ENCODE measurements around the gene PLXNB2.

Gene PLXNB2

DNA sequence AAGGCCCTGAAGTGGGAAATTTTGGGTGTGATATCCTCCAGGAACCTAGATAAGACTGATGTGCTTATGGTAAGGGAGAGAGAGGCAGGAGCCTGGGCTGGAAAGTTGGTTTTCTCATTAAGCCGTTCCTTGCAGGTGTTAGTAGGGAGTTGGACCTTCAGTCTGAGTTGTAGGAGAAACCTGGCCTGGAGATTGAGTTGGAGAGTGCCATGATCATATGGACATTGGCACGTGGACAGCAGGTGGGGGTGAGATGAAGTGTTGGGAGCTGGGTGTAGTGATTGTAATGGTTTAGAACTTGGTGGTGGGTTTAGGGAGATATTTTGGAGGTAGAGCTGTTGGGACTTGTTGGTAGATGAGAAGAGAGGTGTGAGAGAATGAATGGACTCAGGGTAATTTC is 40.6 kb upstream of the PLXNB2 start:
- peaks cover 5% of the 10 kb centered on the region; the same call in 1 of the 2 replicates for H4K20me1 ChIP-seq (ENCODE audit: control insufficient read depth, insufficient read depth, low read depth, low read length)
- H3K4me3 ChIP-seq (ENCODE audit: low read length): no peak overlapping the region
- peaks cover 74% of the 10 kb centered on the region for H3K79me2 ChIP-seq (ENCODE audit: control insufficient read depth, low read length)
- H3K36me3 ChIP-seq (ENCODE audit: control insufficient read depth, low read length): peaks cover 27% of the 10 kb centered on the region
- no peaks in the 10 kb centered on the region for H3K9me3 ChIP-seq (ENCODE audit: control insufficient read depth, insufficient read depth, low read length)
- no peak overlapping the region for H3K4me2 ChIP-seq (ENCODE audit: low read length)
- H3K27me3 ChIP-seq (ENCODE audit: control insufficient read depth, low read length): no peaks in the 10 kb centered on the region
- no peaks in the 10 kb centered on the region for H3F3A ChIP-seq (ENCODE audit: control insufficient read depth, insufficient read depth)
- TF ChIP-seq, protein P1, sequence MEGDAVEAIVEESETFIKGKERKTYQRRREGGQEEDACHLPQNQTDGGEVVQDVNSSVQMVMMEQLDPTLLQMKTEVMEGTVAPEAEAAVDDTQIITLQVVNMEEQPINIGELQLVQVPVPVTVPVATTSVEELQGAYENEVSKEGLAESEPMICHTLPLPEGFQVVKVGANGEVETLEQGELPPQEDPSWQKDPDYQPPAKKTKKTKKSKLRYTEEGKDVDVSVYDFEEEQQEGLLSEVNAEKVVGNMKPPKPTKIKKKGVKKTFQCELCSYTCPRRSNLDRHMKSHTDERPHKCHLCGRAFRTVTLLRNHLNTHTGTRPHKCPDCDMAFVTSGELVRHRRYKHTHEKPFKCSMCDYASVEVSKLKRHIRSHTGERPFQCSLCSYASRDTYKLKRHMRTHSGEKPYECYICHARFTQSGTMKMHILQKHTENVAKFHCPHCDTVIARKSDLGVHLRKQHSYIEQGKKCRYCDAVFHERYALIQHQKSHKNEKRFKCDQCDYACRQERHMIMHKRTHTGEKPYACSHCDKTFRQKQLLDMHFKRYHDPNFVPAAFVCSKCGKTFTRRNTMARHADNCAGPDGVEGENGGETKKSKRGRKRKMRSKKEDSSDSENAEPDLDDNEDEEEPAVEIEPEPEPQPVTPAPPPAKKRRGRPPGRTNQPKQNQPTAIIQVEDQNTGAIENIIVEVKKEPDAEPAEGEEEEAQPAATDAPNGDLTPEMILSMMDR (IDR thresholded peaks at IDR 0.05; ENCODE audit: low read depth, low read length, poor library complexity, severe bottlenecking): no peak
- TF ChIP-seq EZH2phosphoT487 (IDR thresholded peaks at IDR 0.05; ENCODE audit: borderline replicate concordance, low read length): no peak
- no peaks in the 10 kb centered on the region for H3K4me1 ChIP-seq (ENCODE audit: control insufficient read depth, low read length)
- no peak overlapping the region for H3K27ac ChIP-seq (ENCODE audit: low read depth, low read length)
- H3K9me2 ChIP-seq (replicated peaks; ENCODE audit: control insufficient read depth, low read length): no peaks in the 10 kb centered on the region

DNA sequence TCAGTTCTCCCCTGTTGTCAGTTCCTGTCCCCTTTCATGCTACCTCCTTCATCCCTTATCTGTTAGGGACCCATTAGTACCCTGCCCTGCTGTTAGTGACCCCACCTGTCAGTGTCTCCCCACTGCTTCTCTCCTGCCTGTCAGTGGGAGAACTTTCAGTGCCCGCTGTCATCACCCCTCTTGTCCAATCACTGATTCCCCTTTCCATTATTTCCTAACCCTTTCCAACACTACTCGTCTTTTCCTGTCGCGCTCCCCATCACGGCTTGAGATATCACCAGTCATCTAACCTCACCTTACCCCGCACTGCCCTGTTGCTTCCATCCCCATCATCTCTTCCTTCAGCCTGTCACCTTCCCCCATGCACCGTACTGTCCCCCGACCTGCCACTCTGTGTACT is 39.7 kb upstream of the PLXNB2 start:
- H3K79me2 ChIP-seq (ENCODE audit: control insufficient read depth, low read length): peaks cover 71% of the 10 kb centered on the region
- no peak overlapping the region for H3K4me3 ChIP-seq (ENCODE audit: low read length)
- H4K20me1 ChIP-seq (ENCODE audit: control insufficient read depth, insufficient read depth, low read depth, low read length): peaks cover 5% of the 10 kb centered on the region; the same call in 1 of the 2 replicates
- no peaks in the 10 kb centered on the region for H3K9me3 ChIP-seq (ENCODE audit: control insufficient read depth, insufficient read depth, low read length)
- peaks cover 8% of the 10 kb centered on the region for H3K4me1 ChIP-seq (ENCODE audit: control insufficient read depth, low read length)
- H3K27me3 ChIP-seq (ENCODE audit: control insufficient read depth, low read length): no peaks in the 10 kb centered on the region
- H3K4me2 ChIP-seq (ENCODE audit: low read length): no peak overlapping the region; the same call in 1 of the 2 replicates
- peaks cover 7% of the 10 kb centered on the region for H3F3A ChIP-seq (ENCODE audit: control insufficient read depth, insufficient read depth)
- no peak overlapping the region for H3K27ac ChIP-seq (ENCODE audit: low read depth, low read length)
- peaks cover 21% of the 10 kb centered on the region for H3K36me3 ChIP-seq (ENCODE audit: control insufficient read depth, low read length)
- TF ChIP-seq EZH2phosphoT487 (IDR thresholded peaks at IDR 0.05; ENCODE audit: borderline replicate concordance, low read length): no peak
- TF ChIP-seq, protein P1 (IDR thresholded peaks at IDR 0.05; ENCODE audit: low read depth, low read length, poor library complexity, severe bottlenecking): no peak
- no peaks in the 10 kb centered on the region for H3K9me2 ChIP-seq (replicated peaks; ENCODE audit: control insufficient read depth, low read length)

DNA sequence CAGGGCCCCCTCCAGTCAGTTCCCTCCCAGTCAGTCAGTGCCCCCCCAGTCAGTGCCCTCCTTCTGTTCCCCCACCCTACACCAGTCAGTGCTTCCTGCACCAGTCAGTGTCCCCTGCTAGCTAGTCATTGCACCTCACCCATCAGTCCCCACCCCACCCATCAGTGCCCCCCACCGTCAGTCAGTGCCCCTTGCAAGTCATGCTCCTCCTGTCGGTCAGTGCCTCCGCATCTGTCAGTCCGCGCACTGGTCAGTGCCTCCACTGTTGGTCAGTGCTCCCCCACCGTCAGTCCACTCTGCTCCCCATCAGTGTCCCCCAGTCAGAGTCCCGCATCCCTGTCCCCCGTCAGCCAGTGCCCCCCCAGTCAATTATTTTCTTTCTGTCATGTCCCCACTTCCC is 39.0 kb upstream of the PLXNB2 start:
- peaks cover 5% of the 10 kb centered on the region; the same call in 1 of the 2 replicates for H4K20me1 ChIP-seq (ENCODE audit: control insufficient read depth, insufficient read depth, low read depth, low read length)
- H3K79me2 ChIP-seq (ENCODE audit: control insufficient read depth, low read length): peaks cover 67% of the 10 kb centered on the region
- H3K4me1 ChIP-seq (ENCODE audit: control insufficient read depth, low read length): peaks cover 15% of the 10 kb centered on the region
- no peak overlapping the region; the same call in 1 of the 2 replicates for H3K4me2 ChIP-seq (ENCODE audit: low read length)
- no peaks in the 10 kb centered on the region for H3K9me2 ChIP-seq (replicated peaks; ENCODE audit: control insufficient read depth, low read length)
- TF ChIP-seq, protein P1 (IDR thresholded peaks at IDR 0.05; ENCODE audit: low read depth, low read length, poor library complexity, severe bottlenecking): no peak
- TF ChIP-seq EZH2phosphoT487 (IDR thresholded peaks at IDR 0.05; ENCODE audit: borderline replicate concordance, low read length): no peak
- H3K27me3 ChIP-seq (ENCODE audit: control insufficient read depth, low read length): no peaks in the 10 kb centered on the region
- H3K4me3 ChIP-seq (ENCODE audit: low read length): no peak overlapping the region
- H3K36me3 ChIP-seq (ENCODE audit: control insufficient read depth, low read length): peaks cover 21% of the 10 kb centered on the region
- no peaks in the 10 kb centered on the region for H3K9me3 ChIP-seq (ENCODE audit: control insufficient read depth, insufficient read depth, low read length)
- H3K27ac ChIP-seq (ENCODE audit: low read depth, low read length): no peak overlapping the region
- H3F3A ChIP-seq (ENCODE audit: control insufficient read depth, insufficient read depth): peaks cover 12% of the 10 kb centered on the region
